A549 treated with ZK216348 at 1 μM for 4 hours (cell line): ENCODE measurements around the gene NEMF. TPM values are rescaled to one million over a fixed set of nuclear protein-coding genes. Genes with fewer than 3 reads are reported as not detected.

Experiments
- total RNA-seq: library from RNA; stranded (reverse); fragments of 200-300 nt; extraction: Qiagen RNA extraction; gene quantifications from 5 replicates; pipeline ENCODE4 v1.2.3, GENCODE V29; 2022; ENCODE audit warnings: low read depth

The NEMF gene, protein sequence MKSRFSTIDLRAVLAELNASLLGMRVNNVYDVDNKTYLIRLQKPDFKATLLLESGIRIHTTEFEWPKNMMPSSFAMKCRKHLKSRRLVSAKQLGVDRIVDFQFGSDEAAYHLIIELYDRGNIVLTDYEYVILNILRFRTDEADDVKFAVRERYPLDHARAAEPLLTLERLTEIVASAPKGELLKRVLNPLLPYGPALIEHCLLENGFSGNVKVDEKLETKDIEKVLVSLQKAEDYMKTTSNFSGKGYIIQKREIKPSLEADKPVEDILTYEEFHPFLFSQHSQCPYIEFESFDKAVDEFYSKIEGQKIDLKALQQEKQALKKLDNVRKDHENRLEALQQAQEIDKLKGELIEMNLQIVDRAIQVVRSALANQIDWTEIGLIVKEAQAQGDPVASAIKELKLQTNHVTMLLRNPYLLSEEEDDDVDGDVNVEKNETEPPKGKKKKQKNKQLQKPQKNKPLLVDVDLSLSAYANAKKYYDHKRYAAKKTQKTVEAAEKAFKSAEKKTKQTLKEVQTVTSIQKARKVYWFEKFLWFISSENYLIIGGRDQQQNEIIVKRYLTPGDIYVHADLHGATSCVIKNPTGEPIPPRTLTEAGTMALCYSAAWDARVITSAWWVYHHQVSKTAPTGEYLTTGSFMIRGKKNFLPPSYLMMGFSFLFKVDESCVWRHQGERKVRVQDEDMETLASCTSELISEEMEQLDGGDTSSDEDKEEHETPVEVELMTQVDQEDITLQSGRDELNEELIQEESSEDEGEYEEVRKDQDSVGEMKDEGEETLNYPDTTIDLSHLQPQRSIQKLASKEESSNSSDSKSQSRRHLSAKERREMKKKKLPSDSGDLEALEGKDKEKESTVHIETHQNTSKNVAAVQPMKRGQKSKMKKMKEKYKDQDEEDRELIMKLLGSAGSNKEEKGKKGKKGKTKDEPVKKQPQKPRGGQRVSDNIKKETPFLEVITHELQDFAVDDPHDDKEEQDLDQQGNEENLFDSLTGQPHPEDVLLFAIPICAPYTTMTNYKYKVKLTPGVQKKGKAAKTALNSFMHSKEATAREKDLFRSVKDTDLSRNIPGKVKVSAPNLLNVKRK
- 26.3 to 40.0 TPM (median 33.3 TPM) in 5 replicates for total RNA-seq

DNA sequence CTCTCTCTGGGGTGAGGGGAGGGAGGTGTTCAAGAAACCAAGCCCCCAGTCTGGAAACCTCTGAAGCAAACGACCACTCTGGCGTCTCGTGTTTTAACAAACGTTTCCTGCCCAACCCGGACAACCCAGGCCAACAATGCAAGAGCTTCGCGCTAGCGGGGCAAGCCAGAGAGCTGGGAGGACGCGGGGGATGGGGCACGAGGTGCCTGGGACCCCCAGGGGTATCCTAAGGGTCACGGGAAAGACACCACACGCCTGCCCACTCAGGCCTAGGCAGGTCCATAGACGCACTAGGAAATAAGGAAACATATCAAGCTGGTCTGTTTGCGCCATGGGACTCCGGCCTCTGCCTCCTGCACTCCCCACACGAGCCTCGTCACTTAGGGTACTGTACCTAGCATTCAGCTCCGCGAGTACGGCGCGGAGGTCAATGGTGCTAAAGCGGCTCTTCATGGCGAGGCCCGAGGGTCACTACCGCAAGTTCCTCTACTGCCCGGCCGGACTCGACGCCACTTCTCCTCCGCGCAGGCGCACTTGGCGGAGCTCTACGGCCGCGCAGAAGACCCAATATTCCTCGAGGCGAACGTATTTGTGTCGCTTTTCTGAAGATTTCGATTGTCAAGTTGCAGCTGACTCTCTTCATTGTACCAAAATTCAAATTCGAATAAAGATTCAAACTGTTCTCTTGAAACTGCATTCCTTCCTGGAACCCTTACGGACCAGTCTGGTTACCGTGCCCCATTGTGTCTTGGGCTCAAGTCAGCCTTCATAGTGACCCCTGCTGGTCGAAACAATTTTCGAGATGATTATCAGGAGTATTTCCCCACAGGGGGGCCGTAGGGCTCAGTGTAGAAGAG, at the start of gene NEMF:
NEMF (minus strand) TSS at position 488 of the 857 bp plus-strand sequence; CDS start at position 453, 35 bp downstream.

DNA sequence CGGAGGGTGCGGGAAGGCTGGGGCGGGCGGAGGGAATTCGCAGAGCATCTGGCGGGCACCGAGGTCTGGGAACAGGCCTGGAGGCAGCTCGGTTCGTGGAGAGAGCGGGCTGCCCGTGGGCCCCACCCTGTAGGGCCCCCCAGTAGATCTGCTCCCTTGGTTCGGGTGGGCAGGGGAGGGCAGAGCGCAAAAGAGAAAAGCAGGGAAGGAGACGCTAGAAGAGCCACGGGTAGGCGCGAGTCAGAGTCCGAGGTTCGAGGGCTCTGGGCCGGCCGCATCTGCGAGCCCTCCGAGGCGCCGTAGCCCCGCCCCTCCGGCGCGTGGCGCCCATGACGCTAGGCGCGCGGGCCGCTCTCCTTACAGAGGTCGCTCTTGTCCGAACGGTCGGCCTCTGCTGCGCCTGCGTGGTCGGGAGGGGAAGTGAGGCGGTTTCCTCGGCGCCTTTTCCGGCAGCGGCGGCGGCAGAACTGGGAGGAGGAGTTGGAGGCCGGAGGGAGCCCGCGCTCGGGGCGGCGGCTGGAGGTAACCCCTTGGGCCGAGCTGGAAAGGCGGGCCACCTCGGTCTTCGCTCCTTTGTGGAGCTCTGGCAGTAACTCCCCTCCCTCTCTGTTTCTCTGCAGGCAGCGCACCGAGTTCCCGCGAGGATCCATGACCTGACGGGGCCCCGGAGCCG, 40.2 kb upstream of the NEMF start, which contains the start of gene ARF6:
ARF6 (plus strand) TSS at position 447 of the 673 bp plus-strand sequence. CDS start 655 bp downstream, outside the sequence.

DNA sequence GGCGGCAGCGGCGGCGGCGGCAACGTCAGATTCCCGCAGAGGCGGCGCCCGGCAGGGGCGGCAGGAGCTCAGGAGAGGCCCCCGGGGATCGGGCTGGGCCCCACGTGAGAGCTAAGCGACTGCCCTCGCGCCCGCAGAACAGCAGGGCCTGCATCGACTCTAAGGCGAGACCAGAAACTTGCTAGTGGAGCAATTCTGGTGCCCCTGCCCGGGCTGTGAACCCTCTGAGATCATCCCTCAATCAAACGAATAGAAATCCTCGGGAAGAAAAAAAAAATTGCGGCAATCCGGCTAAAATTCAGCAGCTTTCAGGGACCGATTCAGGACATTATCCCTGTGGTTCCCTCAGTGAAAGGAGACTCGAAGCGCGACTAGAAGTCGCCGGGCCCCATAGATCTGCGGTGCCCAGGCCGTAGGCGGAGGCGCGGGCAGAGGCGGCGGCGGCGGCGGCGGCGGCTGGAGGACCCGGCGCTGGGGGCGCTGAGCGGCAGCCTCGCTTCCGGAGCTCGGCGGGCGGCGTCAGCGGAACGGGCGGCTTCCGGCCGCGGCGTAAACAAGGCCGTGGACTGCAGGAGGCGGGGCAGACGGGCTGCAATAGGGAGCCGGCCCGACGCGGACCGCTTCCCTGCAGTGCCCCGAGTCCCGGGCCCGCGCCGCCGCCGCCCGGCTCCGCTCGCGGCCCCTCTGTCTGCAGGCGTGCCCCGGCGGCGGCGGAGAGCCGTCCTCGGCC, 84.9 kb downstream of the NEMF start, which contains the start of gene KLHDC2:
KLHDC2 (plus strand) TSS at position 583 of the 730 bp plus-strand sequence. CDS start 316 bp downstream, outside the sequence.

Other genes with a start within 250 kb of the NEMF start
- 408 to 565 TPM (median 419 TPM) in 5 replicates for gene RPL36AL, start 232.2 kb downstream of the NEMF start, total RNA-seq
- gene MGAT2, start 232.0 kb downstream of the NEMF start, total RNA-seq: 40.9 to 52.9 TPM (median 47.3 TPM) in 5 replicates
- 9.4 to 12.6 TPM (median 11.8 TPM) in 5 replicates for gene DNAAF2, start 217.5 kb downstream of the NEMF start, total RNA-seq
- gene POLE2, start 164.6 kb downstream of the NEMF start, total RNA-seq: 8.8 to 15.4 TPM (median 13.7 TPM) in 5 replicates
- 0.15 to 0.36 TPM (median 0.26 TPM) in 5 replicates for gene KLHDC1, start 159.7 kb downstream of the NEMF start, total RNA-seq
- 24.1 to 41.7 TPM (median 32.7 TPM) in 5 replicates for gene KLHDC2, start 84.6 kb downstream of the NEMF start, total RNA-seq
- gene ARF6, start 40.3 kb upstream of the NEMF start, total RNA-seq: 58.3 to 82.4 TPM (median 76.4 TPM) in 5 replicates